IPS DF 4.7 (cell line): Measurements from ENCODE around the gene CEP72.
"Not testable (repeated sequence)": the region's sequence is repeated elsewhere in the genome, so short reads cannot be mapped to it uniquely, and the experiment has no call there.

ENCODE experiments used
- DNase-seq: peaks from one replicate; pipeline ENCODE4 v3.0.0-alpha.2; 2013; ENCODE audit warnings: low spot score; ENCODE audit errors: extremely low read depth

The CEP72 gene

DNA sequence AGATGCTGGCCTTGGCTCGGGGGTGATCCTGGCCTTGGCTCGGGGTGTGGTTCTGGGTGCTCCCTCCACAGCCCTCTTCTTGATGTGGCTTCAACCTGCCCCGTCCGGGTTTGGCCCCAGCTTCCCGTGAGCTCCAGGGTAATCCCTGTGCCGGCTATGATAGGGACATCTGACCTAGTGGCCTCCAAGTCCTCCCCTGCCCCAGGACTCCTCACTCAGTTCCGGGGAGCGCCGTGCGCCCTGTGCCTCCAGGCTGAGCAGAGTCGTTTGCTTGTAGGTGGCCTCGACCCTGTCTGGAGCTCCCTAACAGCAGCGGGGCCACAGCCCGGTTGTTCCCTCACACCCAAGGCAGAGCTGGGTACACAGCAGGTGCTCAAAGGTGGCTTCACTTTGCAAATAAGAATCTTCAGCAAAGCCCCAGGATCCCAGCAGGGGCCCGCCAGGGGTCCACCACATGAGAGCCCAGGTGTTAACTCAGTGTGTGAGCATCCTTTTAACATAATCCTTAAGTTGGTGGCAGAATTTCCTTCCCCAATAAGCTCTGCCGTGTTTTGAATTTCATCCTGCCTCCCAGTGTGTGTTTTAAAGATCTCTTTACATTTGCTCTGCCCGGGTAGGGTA is 32.3 kb upstream of the CEP72 start:
- DNase-seq = no peak

DNA sequence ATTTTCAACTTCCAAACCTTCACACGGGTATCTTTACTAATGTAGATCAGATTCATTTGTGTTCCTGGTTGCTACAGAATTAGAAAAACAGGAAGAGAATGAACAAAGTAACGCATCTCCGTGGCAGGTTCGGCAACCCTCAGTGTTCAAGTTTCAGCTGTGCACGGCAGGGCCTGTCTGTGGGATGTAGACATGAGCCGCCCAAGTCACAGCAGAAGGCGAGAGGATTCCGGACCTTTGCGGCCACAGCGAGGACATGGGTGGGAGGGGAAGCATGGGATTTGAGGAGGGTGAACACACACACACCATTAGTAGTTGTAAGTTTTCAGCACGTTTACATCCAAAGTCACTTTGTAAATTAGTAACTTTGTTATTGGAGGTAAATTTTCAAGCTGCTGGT is 31.7 kb upstream of the CEP72 start:
- no peak for DNase-seq

DNA sequence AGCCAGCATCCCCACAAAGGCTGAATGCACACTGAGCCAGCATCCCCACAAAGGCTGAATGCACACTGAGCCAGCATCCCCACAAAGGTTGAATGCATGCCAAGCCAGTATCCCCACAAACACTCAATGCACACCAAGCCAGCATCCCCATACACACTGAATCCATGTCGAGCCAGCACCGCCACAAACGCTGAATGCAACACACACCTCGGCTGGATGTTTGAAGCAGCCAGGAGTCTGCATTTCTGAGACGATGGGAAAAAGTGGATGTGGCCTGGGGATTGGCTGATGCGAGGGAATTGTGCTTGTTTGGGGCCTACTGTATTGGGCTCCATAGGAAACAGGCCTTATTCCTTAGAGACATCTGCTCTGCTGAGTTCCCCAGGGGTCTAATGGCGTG is 30.9 kb upstream of the CEP72 start:
- no peak for DNase-seq

DNA sequence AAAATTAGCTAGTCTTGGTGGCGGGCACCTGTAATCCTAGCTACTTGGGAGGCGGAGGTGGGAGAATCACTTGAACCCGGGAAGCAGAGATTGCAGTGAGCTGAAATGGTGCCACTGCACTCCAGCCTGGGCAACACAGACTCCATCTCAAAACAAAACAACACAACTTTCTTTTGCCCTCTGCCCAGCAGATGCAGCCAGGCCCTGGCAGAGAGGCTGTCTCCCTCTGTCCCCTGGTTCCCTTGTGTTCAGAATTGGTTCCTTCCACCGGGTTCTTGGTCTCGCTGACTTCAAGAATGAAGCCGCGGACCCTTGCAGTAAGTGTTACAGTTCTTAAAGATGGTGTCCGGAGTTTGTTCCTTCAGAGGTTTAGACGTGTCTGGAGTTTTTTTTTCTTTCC is 30.2 kb upstream of the CEP72 start:
- DNase-seq = no peak

DNA sequence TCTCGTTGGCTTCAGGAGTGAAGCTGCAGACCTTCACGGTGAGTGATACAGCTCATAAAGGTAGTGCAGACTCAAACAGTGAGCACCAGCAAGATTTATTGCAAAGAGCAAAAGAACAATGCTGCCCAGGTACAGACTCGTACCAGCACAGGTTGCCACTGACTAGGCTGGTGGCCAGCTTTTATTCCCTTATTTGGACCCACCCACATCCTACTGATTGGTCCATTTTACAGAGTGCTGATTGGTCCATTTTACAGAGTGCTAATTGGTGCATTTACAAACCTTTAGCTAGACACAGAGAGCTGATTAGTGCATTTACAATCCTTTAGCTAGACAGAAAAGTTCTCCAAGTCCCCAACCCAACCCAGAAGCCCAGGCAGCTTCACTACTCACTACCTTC is 29.7 kb upstream of the CEP72 start:
- not testable (repeated sequence) for DNase-seq

DNA sequence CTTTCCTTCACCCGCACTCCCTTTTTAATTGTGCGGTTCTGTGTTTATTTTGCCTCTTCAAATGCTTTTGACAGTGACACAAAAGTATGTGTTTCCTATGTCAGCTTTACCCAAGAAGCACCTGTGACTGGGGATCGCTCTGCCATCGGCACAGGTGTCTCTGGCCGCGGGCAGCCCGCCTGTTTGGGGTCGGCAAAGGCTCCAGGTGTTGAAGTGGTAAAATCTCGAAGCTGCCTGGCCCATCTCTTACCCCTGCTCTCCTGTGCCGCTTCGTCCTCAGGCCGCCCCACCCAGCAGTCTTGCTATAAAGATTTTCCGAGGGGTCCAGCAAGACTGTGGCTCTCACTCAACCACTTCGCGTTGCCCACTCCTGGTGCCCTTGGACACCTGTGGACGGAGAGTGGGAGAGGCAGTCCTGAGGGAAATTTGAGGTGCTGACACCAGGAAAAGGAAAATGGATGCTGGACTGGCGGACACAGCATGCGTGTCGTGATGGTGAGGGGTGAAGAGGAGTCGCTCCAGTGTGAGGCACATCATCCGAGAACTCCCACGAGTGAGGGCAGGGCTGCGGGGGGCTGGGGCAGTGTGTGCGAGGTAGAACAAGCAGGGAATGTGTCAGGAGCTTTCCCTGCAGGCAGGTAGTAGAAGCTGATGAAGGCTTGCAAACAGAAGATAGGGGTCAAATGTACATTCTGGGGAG is 29.1 kb upstream of the CEP72 start:
- DNase-seq = no peak

DNA sequence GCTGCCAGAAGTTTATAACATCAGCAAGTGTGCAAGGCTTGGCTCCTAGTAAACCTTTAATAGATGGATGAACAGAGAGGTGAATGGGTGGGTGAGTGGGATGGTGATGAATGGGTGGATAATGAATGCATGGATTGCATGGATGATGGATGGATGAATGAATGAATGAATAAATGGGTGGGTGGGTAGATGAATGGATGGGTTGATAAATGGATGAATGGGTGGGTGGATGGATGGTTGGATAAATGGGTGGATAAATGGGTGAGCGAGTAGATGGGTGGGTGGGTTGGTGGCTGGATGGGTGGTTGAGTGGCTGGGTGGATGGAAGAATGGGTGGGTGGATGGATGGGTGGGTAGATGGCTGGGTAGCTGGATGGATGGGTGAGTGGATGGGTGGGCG is 28.5 kb upstream of the CEP72 start:
- no peak for DNase-seq

DNA sequence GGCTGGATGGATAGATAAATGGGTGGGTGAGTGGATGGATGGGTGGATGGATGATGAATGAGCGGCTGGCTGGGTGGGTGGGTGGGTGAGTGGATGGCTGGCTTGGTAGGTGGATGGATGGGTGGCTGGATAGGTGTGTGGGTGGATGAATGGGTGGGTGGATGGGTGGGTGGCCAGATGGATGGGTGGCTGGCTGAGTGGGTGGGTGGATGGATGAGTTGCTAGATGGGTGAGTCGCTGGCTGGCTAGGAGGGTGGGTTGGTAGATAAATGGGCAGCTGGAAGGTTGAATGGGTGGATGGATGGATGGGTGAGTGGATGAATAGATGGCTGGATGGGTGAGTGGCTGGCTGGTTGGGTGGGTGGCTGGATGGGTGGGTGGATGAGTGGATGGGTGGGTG is 27.9 kb upstream of the CEP72 start:
- no peak for DNase-seq

DNA sequence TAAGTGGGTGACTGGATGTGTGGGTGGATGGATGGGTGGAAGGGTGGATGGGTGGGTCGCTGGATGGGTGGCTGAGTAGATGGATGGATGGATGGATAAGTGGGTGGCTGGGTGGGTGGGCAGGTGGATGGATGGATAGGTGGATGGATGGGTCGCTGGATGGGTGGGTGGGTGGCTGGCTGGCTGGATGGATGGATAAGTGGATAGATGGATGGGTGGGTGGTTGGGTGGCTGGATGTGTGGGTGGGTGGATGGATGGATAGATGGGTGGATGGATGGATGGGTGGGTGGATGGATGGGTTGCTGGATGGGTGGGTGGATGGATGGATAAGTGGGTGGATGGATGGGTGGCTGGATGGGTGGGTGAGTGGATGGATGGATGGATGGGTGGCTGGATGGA is 27.3 kb upstream of the CEP72 start:
- DNase-seq = no peak

DNA sequence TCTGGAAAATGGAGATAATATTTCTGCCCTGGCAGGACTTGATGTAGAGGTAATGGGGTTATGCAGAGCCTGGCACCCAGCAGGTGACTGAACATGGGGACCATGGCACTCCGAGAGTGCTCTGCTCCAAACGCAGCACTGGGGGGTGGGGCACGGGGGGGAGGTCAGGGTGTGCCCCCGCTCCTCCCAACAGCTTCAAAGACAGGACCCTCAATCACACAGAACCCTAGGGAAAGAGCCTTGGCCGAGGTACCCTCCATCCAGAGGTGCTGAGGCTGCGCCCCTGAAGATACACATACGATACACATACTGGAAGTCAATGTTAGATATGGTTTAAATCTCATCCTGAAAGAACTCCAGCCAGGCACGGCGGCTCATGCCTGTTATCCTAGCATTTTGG is 26.6 kb upstream of the CEP72 start:
- no peak for DNase-seq

DNA sequence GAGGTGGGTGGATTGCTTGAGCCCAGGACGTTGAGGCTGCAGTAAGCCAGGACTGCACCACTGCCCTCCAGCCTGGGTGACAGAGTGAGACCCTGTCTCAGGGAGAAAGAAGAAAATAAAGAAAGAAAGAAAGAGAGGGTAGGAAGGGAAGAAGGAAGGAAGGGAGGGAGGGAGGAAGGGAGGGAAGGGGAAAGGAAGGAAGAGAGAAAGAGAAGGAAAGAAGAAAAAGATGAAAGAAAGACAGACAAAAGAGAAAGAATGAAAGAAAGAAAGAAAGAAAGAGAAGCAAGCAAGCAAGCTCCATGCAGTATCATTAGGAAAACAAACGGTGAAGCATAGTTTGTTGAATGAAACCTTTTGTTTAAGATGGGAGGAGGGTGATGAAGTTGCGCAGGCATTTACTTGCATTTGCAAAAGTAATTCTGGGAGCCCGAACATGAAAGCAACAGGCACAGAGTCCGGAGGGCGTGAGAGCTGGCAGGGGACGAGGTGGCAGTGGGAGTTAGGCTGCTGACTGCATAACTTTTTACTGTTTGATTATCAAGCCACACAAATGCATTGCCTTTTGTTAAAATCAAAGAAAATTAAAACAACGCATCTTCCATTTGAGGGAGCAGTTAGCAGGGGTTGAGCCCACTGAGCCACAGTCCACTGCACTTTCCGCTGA is 26.0 kb upstream of the CEP72 start:
- DNase-seq = no peak

DNA sequence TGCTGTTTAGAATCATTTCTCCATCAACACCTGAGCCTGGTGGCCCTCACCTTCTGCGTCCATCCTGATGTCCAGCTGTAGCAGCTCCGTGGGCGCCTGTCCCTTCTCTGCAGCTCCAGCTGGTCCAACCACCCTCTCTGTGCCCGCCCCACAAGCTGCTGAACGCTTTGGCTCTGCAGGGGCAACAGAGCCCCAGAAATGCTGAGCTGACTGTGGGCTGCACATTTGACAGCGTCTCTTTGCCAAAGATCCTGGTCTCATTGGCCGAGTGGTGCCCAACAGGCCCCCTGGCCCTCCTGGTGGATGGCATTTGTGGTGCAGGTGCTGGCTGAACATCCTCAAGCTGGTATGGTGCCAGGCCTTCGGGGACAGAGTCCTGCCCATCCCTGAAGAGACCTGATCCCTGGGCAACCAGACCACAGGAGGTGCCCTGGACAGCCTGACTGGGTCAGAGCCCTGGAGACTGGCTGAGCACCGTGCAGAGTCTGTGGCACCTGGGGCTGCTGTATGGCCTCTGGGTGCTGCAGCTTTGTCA is 25.3 kb upstream of the CEP72 start:
- DNase-seq = no peak

DNA sequence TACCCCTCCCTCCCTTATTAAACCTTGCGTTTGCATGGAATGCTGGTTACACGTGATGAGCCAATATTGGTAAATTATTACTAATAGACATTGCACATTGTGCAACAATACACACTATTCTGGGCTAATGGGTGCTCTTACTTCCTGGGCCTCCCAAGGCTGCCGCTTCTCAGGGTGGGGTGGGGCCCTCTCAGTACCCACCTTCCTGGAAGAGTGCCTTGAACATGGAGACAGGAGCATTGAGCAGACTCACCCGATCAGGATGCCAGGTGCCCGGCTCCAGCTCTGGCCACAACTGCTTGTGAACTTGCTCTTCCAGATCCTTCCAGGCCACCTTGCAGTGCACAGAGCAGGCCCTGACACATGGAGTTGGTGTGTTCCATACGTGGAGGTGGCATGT is 24.7 kb upstream of the CEP72 start:
- no peak for DNase-seq

DNA sequence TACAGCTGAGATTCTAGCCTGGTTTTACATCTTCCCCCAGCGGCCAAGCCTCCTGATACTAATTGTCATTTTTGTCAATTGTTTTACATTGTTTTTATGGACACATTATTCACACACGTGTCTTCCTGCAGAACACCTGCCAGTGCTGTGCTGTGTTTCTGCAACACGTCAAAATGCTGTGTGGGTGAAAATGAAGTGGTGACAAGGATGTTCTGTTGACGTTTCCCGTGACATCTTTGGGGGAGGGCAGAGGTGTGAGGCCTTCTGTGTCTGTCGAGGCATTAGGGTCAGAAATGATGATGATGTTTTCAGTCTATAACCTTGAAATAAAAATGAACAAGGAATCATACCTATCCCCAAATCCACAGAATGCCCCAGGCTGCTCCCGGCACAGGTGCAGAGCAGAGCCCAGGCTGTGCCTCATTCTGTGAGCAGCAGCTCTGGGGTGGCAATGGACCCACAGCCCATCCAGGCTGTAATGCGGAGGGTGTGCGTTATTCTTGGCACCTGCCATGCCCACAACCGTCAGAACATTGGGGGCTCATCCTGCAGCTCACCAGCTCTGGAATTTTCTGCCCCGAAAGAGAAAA is 23.6 kb upstream of the CEP72 start:
- no peak for DNase-seq

DNA sequence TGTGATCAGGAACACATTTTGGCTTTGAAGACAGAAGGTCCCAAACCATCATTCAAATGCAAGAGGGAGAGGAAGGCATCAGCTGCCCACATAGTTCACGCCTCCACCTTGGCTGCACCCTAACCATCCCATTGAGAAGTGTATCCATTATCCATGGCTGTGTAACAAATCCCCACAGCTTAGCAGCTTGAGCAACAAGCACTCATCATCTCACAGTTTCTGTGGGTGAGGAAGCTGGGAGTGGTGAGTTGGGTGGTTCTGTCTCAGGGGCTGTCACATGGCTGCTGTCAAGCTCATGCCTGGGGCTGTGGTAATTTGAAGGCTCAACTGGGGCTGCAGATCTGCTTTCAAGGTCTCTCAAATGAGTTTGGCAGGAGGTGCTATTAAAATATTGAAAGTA is 23.0 kb upstream of the CEP72 start:
- no peak for DNase-seq

DNA sequence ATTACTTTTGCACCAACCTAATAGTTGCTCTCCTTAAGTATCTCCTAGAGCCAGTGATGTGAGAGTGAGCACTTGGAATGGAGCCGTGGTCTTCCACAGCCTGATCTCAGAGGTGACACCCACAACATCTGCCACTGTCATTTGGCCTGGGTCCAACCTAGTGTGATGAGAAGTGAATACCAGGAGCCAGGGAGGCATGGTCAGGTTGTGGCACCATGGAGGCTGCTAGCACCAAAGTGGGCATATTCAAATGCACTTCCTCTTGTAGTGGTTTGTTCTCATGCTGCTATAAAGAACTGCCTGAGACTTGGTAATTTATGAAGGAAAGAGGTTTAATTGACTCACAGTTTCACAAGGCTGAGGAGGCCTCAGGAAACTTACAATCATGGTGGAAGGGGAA is 22.6 kb upstream of the CEP72 start:
- DNase-seq = no peak

DNA sequence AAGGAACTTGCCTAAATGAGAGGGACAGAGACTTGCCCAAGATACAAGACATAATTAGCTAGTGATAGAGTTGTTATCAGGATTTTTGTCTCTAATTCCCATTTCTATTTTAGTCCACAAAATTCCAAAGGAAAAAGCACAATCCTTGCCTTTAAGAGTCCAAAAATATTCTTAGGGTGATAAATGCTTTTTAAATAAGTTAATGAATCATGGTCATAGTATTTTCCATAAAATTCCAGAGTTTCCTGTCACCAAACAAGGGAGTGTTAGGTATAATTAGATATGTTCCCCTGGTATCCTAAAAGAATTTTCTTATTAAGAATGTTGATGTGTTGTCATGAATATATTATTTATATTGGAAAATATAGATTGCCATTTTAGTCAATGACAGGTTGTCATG is 21.8 kb upstream of the CEP72 start:
- DNase-seq = no peak

DNA sequence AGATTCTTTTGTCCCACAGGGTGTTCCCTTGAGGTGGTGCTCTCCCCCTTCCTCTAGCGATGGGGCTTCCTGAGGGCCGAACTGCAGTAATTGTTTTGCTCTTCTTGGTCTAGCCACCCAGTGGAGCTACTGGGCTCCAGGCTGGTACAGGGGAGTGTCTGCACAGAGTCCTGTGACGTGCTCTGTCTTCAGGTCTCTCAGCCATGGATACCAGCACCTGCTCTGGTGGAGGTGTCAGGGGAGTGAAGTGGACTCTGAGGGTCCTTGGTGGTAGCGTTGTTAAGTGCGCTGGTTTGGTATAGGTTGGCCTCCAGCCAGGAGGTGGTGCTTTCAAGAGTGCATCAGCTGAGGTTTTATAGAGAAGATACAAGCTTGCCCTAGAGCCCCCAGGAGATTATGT is 20.4 kb upstream of the CEP72 start:
- DNase-seq = no peak

DNA sequence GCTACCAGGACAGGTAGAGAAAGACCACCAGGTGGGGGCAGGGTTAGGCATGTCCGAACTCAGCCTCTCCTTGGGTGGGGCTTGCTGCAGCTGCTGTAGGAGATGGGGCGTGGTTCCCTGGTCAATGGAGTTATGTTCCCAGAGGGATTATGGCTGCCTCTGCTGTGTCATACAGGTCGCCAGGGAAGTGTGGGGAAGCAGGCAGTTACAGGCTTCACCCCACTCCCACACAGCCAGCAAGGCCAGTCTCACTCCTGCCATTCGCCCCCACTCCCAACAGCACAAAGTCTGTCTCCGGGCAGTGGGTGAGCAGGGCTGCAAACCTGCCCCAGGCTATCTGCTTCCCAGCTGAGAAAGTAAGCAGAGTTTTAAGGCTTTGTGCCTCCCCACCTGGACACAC is 20.0 kb upstream of the CEP72 start:
- DNase-seq = no peak

DNA sequence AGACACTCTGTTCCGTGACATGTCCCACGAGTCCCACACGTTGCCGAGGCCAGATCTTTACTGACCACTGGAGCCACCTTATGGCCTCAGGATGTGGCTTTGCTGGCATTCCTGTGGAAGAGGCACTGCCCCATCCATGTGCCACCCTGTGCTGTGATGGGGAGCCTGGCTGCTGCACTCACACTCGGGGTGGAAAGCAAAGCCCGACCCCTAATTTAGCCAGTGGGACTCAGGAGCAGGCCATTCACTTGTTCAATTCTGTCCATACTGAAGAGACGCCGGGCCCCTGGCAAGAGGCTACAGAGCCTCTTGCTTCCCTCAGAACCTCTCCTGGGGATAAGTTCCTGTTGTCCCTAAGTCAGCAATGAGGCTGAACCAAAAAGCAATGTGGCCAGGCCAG is 18.6 kb upstream of the CEP72 start:
- no peak for DNase-seq

DNA sequence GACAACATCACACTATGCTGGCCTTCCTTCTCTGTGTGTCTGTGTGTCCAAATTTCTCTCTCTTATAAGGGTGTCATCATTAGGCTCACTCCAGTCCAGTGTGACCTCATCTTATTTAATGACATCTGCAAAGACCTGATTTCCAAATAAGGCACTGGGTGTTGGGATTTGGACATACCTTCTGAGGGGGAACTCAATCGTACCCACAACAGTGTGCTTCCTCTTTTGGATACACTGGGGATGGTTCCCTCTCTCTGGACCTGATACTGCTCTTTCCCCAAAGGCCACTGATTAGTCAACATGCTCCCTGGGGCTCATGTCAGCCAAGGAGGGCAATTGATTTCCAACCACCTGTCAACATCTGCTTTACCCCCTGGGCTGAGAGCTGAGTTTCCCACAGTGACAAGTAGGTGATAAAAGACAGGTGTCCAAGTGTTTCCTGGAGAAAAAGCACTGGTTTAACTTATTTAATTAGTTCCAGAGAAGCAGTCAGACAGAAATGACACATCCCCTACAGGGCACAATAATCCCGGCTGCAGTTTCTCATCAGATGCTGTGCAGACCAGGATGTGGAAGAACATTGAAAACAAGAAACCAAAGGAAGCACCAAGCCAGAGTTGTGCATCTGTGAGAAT is 17.8 kb upstream of the CEP72 start:
- DNase-seq = no peak

DNA sequence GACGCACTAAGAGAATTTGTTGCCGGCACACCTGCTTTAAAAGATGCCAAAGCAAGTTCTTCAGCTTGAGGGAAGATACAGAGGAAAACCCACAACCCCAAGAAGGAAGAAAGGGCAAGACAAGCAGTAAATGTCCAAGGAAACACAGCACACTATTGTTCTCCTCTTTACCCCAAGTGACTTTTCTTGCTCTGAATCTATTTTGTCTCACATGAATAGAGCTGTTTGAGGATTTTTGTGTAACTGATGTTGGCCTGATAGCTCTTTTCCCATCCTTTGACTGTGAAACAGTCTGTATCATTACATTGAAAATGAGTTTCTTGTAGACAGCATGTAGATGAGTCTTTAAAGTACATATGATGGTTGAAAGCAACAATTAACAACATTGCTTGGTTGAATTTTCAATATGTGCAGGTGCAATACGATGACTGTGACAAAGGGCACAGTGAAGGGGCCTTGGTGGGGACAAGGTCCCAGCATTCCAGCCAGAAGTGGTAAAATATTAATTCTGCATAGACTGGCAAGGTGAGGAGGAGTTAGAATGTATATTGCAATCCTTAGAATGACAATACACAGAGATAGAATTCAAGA is 16.8 kb upstream of the CEP72 start:
- no peak for DNase-seq
